Retinal pigment epithelial cell (primary cell): Measurements from ENCODE around the gene NPC1.

Experiments
- DNase-seq: peaks from one replicate; pipeline ENCODE4 v3.0.0-alpha.2; 2010; ENCODE audit warnings: low read depth
- H3K4me3 ChIP-seq: 2 replicates; pipeline ENCODE4 v1.5.1; 2011; ENCODE audit warnings: mild to moderate bottlenecking, low read length, control low read depth, moderate library complexity
- CTCF ChIP-seq: conservative IDR thresholded peaks from 2 replicates; pipeline ENCODE4 v1.5.1; 2011; ENCODE audit warnings: low read depth, low read length, control low read depth, inconsistent platforms

NPC1 gene

GRCh38 chr18:23609390-23610023 is 23.2 kb upstream of the NPC1 start:
- TF ChIP-seq CTCF = no peak
- no peak for DNase-seq
- H3K4me3 ChIP-seq = no peak overlapping the region

GRCh38 chr18:23608211-23608610 is 21.9 kb upstream of the NPC1 start:
- TF ChIP-seq CTCF = no peak
- H3K4me3 ChIP-seq = no peak overlapping the region
- no peak for DNase-seq

GRCh38 chr18:23605941-23606340 is 19.6 kb upstream of the NPC1 start:
- DNase-seq = no peak
- no peak for TF ChIP-seq CTCF
- no peak overlapping the region for H3K4me3 ChIP-seq

GRCh38 chr18:23599809-23600208 is 13.5 kb upstream of the NPC1 start:
- TF ChIP-seq CTCF = no peak
- no peak overlapping the region for H3K4me3 ChIP-seq
- no peak for DNase-seq

- TF ChIP-seq CTCF = no peak
- no peak for DNase-seq
- H3K4me3 ChIP-seq = no peak overlapping the region
Measured at GRCh38 chr18:23596183-23596582, 9.9 kb upstream of the NPC1 start.

GRCh38 chr18:23595591-23595990 is 9.3 kb upstream of the NPC1 start:
- no peak overlapping the region for H3K4me3 ChIP-seq
- TF ChIP-seq CTCF = no peak
- no peak for DNase-seq

- TF ChIP-seq CTCF = no peak
- no peak overlapping the region for H3K4me3 ChIP-seq
- no peak for DNase-seq
Measured at GRCh38 chr18:23593720-23594119, 7.4 kb upstream of the NPC1 start.
